RCC 7860 (cell line): ENCODE results near the gene MTRF1.

Experiments
- DNase-seq: peaks from one replicate; pipeline ENCODE4 v3.0.0-alpha.2; 2015; ENCODE audit warnings: low spot score
- FAIRE-seq: peaks from 2 replicates; lab custom pipeline; 2012; peaks lifted over from hg19 to GRCh38; lab: Jason Lieb, UNC

The MTRF1 gene

DNA sequence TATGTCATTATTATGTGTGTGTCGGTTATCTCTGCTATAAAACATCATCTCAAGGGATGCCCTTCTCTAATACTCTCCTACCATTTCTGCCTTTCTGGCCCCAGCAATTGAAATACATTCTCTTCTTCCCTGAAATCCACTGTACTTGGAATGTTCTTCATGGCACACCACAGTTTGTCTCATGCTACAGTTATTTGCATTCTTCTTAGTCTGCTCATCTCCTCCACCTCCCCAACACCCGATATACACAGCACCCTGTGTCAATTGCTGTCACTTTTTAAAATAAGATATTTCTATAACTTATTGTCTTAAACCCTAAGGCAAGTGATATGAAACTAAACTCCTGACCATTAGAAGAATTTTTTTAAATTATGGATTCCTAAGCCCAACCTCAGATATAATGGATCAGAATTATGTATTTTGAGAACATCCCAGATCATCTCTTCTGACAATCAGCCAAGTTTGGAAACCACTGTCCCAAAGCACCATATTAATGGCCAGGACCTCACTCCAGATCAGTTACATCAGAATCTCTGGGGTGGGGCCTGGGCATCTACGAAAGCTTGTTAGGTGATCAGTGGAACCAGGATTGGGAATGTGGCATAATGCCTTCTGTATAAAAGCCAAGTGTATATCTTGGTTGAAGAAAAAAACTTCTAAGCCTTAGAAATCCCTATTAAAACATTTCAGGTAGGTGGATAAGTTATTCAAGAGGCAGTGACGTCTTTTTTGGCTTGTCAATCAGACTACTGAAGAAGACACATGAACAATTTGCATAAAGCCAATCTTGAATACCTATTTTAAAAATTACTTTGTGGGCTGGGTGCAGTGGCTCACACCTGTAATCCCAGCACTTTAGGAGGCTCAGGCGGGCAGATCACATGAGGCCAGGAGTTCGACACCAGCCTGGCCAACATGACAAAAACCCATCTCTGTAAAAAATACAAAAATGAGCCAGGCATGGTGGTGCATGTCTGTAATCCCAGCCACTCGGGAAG is 39.0 kb downstream of the MTRF1 start:
- DNase-seq = peak; percentile 27
- FAIRE-seq = no peak

- peak; percentile 48 for FAIRE-seq
- peak; percentile 39 for DNase-seq
These were observed 41.0 kb downstream of the MTRF1 start for GRCh38 chr13:41222259-41222852.

DNA sequence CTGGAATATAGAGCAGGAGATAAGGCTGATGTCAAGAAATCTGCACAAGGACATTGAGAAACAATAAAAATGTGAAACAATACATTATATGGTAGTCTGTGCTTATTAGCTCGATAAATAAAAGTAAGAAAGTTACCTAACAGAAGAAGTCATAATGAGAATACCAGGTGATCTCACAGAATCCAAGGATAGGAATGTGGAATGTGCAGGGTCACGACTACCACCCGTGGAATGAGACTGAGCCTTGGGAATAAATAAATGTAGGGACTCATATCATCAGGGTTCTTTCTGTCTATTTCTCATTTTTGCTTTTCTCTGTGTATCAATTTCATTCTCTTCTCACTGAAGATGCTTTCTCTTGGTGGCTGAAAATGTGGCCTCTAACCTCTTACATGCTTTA is 43.0 kb downstream of the MTRF1 start:
- FAIRE-seq (no peak), DNase-seq (no peak)

GRCh38 chr13:41216160-41216559 is 47.2 kb downstream of the MTRF1 start:
- DNase-seq (no peak), FAIRE-seq (no peak)

GRCh38 chr13:41213919-41214318 is 49.5 kb downstream of the MTRF1 start:
- no peak for FAIRE-seq
- no peak for DNase-seq

GRCh38 chr13:41213316-41213715 is 50.1 kb downstream of the MTRF1 start:
- FAIRE-seq (no peak), DNase-seq (no peak)

DNA sequence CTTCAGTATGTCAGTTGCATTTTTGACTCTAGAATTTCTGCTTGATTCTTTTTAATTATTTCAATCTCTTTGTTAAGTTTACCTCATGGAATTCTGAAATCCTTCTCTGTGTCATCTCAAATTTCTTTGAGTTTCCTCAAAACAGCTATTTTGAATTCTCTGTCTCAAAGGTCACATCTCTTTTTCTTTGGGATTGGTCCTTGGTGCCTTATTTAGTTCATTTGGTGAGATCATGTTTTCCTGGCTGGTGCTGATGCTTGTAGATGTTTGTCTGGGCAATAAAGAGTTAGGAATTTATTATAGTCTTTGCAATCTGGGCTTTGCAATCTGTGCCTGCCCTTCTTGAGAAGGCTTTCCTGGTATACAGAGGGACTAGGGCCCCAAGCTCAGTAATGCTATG is 50.5 kb downstream of the MTRF1 start:
- FAIRE-seq = no peak

DNA sequence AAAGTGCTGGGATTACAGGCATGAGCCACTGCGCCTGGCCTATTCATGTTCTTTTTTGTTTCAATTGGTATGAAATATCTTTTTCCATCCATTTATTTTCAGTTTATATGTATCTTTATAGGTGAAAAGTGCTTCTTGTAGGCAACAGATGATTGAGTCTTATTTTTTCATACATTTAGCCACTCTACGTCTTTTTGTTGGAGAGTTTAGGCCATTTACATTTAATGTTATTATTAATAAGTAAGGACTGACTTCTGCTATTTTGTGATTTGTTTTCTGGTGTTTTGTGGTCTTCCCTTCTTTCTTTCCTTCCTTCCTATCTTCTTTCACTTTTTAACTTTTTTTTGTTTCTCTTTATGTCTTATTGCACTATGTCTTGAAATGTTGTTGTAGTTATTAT is 52.3 kb downstream of the MTRF1 start:
- DNase-seq (no peak), FAIRE-seq (no peak)

More for the DNA sequence above, 50.5 kb downstream of the MTRF1 start:
- DNase-seq = no peak

- DNase-seq (no peak), FAIRE-seq (no peak)
These were observed 56.9 kb downstream of the MTRF1 start for GRCh38 chr13:41206467-41206866.

DNA sequence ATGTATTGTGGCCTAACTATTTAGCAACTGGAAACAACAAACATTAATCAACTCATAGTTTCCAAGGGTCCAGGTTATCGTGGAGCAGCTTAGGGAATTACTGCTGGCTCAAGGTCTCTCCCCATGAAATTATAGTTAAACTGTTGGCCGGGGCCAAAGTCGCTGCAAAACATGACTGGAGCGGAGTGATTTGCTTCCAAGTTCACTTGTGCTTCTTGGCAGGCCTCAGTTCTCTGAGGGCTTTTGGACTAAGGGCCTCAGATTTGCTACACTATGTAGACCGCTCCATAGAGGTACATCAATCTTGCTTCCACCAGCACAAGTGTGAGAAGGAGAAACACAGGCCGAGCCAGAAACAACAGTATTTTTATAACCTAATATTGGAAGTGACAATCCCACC is 59.6 kb downstream of the MTRF1 start:
- FAIRE-seq (no peak), DNase-seq (no peak)

GRCh38 chr13:41200126-41200525 is 63.2 kb downstream of the MTRF1 start:
- FAIRE-seq = no peak
- no peak for DNase-seq

- DNase-seq (no peak), FAIRE-seq (no peak)
These were observed 63.9 kb downstream of the MTRF1 start for GRCh38 chr13:41199526-41199925.

DNA sequence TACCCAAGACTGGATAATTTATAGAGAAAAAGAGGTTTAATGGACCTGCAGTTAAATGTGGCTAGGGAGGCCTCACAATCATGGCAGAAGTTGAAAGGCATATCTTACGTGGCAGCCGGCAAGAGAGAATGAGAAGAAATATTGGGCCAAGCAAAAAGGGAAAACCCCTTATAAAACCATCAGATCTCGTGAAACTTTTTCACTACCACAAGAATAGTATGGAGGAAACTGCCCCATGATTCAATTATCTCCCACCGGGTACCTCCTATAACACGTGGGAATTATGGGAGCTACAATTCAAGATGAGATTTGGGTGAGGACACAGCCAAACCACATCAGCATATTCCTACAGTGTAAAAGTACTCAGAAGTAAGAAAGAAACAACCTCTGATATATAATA is 64.3 kb downstream of the MTRF1 start:
- FAIRE-seq = no peak
- DNase-seq = no peak

- FAIRE-seq (no peak), DNase-seq (no peak)
These were observed 66.8 kb downstream of the MTRF1 start for GRCh38 chr13:41196620-41197019.

DNA sequence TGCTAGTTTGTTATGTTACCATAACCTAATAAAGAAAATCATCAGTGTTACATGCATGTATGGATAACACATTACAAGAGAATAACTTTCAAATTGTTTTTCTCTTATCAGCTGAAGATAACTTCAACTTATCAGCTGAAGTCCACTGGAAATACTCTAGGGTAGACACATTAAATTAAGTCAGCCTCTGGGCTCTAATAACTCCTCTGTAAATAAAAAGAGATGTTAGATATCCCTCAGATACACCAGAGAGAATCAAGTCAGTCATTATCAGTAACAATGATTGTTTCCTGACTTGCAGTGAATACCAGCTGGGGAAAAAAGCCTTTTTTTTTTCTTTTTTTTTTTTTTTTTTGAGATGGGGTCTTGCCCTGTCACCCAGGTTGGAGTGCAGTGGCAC is 67.4 kb downstream of the MTRF1 start:
- DNase-seq = no peak
- no peak for FAIRE-seq

DNA sequence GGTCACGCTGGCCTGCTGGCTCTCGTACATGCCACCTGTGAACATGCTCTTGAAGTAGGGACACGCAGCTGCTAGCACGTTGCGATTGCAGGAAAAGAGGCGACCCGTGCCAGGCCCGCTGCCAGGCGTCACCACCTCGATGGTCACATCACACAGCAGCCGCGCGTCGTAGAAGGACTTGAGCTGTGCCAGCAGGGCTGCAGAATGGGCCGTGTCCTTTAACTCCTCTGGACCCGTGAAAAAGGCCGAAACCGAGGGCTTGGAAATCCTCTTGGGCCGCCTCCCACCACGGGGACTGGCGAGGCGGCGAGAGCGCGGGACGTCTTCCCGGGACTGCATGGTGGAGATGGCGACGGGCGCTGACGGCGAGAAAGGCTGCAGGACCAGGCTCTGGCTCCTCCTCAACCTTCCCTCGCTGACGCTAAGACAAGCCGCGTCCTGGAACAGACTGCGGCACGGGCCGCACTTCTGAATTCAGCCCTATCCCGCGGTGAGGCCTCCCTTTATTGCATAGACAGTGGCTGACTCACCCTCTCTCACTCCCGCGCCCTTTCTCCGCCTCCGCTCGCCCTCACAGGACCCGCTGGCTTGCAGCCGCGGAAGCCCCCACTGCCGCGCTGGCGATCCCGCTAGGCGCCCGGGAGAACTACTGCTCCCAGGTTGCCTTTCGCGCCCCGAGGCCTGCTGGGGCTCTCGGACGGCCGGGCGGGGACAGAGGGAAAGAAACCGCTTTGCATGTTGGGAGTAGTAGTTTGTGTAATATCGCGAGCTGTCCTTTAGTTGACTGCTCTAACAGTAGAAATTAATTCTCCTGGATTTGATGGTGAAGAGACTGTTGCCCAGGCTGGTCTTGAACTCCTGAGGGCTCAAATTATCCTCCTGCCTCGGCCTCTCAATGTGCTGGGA is 69.2 kb downstream of the MTRF1 start, which contains the start of gene KBTBD7:
Gene KBTBD7 (minus strand): TSS at position 651 of the 906 bp plus-strand sequence. CDS start 312 bp downstream, at position 339.
- no peak for FAIRE-seq
- DNase-seq = peak; percentile 47

DNA sequence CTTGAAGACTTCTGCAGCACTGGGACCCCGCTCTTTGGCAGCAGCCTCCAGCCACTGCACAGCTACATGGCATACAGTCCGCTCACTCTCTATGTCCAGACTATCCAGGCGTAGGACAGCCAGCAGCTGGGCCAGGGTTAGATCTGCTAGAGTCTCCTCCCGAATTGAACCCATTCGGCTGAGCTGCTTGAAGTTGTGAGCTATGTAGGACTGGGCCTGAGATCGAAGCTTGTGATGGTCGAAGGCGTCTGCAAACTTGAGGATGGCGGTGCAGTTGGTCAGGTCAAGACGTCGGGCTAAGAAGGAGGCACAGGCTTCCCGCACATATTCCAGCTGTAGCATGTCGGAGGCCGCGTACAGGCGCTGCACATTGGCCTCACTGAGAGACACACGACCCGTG is 69.9 kb downstream of the MTRF1 start:
- no peak for FAIRE-seq
- no peak for DNase-seq

DNA sequence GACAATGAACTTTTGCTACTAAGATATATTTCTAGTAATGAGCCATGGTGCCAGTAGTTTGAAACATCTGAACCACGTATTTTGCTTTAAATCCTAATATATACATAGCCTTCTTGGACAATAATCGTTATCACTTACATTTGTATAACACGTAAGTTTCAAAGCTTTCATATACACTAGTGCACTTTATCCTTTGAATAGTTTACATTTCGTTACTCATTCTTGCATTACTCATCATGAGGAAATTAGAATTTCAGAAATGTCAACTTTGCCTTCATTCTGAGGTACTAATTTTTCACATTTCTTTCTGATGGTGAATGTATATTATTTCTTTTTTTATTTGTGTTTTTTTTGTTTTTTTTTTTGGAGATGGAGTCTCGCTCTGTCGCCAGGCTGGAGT is 74.8 kb downstream of the MTRF1 start:
- FAIRE-seq (peak; percentile 10), DNase-seq (no peak)

GRCh38 chr13:41186481-41186880 is 76.9 kb downstream of the MTRF1 start:
- DNase-seq (no peak), FAIRE-seq (no peak)

GRCh38 chr13:41182231-41182630 is 81.1 kb downstream of the MTRF1 start:
- DNase-seq = no peak
- no peak for FAIRE-seq
